Activated T-cell treated with anti-CD3 and anti-CD28 coated beads, Interleukin-2, amount 50 U/mL, for 72 hours (primary cell): ENCODE measurements around the gene AP4S1. TPM values are rescaled to one million over a fixed set of nuclear protein-coding genes. Genes with fewer than 3 reads are reported as not detected.
"Not testable (repeated sequence)": the region's sequence is repeated elsewhere in the genome, so short reads cannot be mapped to it uniquely, and the experiment has no call there.

ENCODE experiments used
- ATAC-seq, 2 donors: fragments of 150-1000 bp; cut with Tn5 transposase; replicated peaks in 1 of 2; 2 replicates each; pipeline ENCODE4 v1.10.0; 2021; ENCODE audit warnings: moderate library complexity in 2 of 2, mild to moderate bottlenecking in 1 of 2
- DNase-seq, 2 donors: peaks; one replicate each; pipeline ENCODE4 v3.0.0; 2021 to 2022; ENCODE audit warnings: mixed read lengths in 1 of 2
- H3K27ac Mint-ChIP-seq: one replicate; pipeline ENCODE4 v1.8.0; 2022; ENCODE audit warnings: mild to moderate bottlenecking, moderate library complexity, mixed read lengths
- H3K27me3 Mint-ChIP-seq: one replicate; pipeline ENCODE4 v1.8.0; 2022; ENCODE audit warnings: low read depth, mixed read lengths
- H3K36me3 Mint-ChIP-seq, 2 donors: one replicate each; pipeline ENCODE4 v1.8.0; 2022; ENCODE audit warnings: mixed read lengths in 2 of 2, mild to moderate bottlenecking in 1 of 2; ENCODE audit not compliant: insufficient read depth in 2 of 2
- H3K4me1 Mint-ChIP-seq: one replicate; pipeline ENCODE4 v1.8.0; 2022; ENCODE audit warnings: low read depth, mixed read lengths
- H3K4me3 Mint-ChIP-seq, 2 donors: one replicate each; pipeline ENCODE4 v1.8.0; 2022; ENCODE audit warnings: mild to moderate bottlenecking in 2 of 2, mixed read lengths in 2 of 2, moderate library complexity in 2 of 2
- H3K9me3 Mint-ChIP-seq, 2 donors: one replicate each; pipeline ENCODE4 v1.8.0; 2022; ENCODE audit warnings: mixed read lengths in 2 of 2
- total RNA-seq, 2 donors: library from RNA; stranded (reverse); gene quantifications; one replicate each; pipeline ENCODE4 v1.2.3, GENCODE V29; 2022

The AP4S1 gene
- total RNA-seq, 2 donors from 2014 or later: 6.3 to 8.6 TPM

GRCh38 chr14:30996892-30997659 is 28.4 kb upstream of the AP4S1 start:
- Mint-ChIP-seq H3K4me1 (peaks cover 54% of the 10 kb centered on the region), H3K9me3 (peaks cover 0 to 6% of the 10 kb centered on the region in 2 donors), H3K4me3 (no peak overlapping the region), H3K27ac (no peak overlapping the region), H3K36me3 (peaks cover 12 to 24% of the 10 kb centered on the region in 2 donors), H3K27me3 (no peaks in the 10 kb centered on the region)
- no peak for ATAC-seq
- no peak for DNase-seq

- Mint-ChIP-seq H3K9me3 (peaks cover 0 to 6% of the 10 kb centered on the region in 2 donors), H3K4me3 (no peak overlapping the region), H3K27ac (no peak overlapping the region), H3K4me1 (peaks cover 53% of the 10 kb centered on the region), H3K27me3 (no peaks in the 10 kb centered on the region), H3K36me3 (peaks cover 12 to 28% of the 10 kb centered on the region in 2 donors)
- DNase-seq: no peak
- no peak for ATAC-seq
These were observed 27.2 kb upstream of the AP4S1 start for GRCh38 chr14:30998100-30998706.

- Mint-ChIP-seq H3K27me3 (no peaks in the 10 kb centered on the region), H3K36me3 (peaks cover 12 to 28% of the 10 kb centered on the region in 2 donors), H3K4me1 (peaks cover 43% of the 10 kb centered on the region), H3K4me3 (no peak overlapping the region), H3K27ac (no peak overlapping the region), H3K9me3 (peaks cover 0 to 6% of the 10 kb centered on the region in 2 donors)
- DNase-seq (no peak), ATAC-seq (no peak)
These were observed 26.2 kb upstream of the AP4S1 start for GRCh38 chr14:30999038-30999773.

- Mint-ChIP-seq H3K27ac (no peak overlapping the region), H3K36me3 (peaks cover 14 to 31% of the 10 kb centered on the region in 2 donors), H3K4me3 (no peak overlapping the region), H3K4me1 (peaks cover 27% of the 10 kb centered on the region), H3K9me3 (peaks cover 0 to 6% of the 10 kb centered on the region in 2 donors), H3K27me3 (no peaks in the 10 kb centered on the region)
- DNase-seq (no peak), ATAC-seq (no peak)
These were observed 24.7 kb upstream of the AP4S1 start for GRCh38 chr14:31000629-31001338.

GRCh38 chr14:31001339-31001658 is 24.1 kb upstream of the AP4S1 start:
- ATAC-seq (no peak), DNase-seq (no peak)
- Mint-ChIP-seq H3K4me1 (peaks cover 22% of the 10 kb centered on the region), H3K27ac (no peak overlapping the region), H3K4me3 (no peak overlapping the region), H3K27me3 (no peaks in the 10 kb centered on the region), H3K36me3 (peaks cover 14 to 31% of the 10 kb centered on the region in 2 donors), H3K9me3 (peaks cover 0 to 6% of the 10 kb centered on the region in 2 donors)

GRCh38 chr14:31003284-31003683 is 22.2 kb upstream of the AP4S1 start:
- Mint-ChIP-seq H3K4me3 (no peak overlapping the region), H3K27ac (no peak overlapping the region), H3K9me3 (peaks cover 0 to 4% of the 10 kb centered on the region in 2 donors), H3K27me3 (no peaks in the 10 kb centered on the region), H3K4me1 (peaks cover 7% of the 10 kb centered on the region), H3K36me3 (peaks cover 11 to 28% of the 10 kb centered on the region in 2 donors)
- ATAC-seq: no peak
- no peak for DNase-seq

- H3K9me3 Mint-ChIP-seq, ATAC-seq, H3K4me3 Mint-ChIP-seq, DNase-seq, H3K4me1 Mint-ChIP-seq, H3K27ac Mint-ChIP-seq, H3K27me3 Mint-ChIP-seq: not testable (repeated sequence)
- peaks cover 9 to 23% of the 10 kb centered on the region in 2 donors for H3K36me3 Mint-ChIP-seq
These were observed 21.4 kb upstream of the AP4S1 start for GRCh38 chr14:31004007-31004406.

- ATAC-seq: no peak
- no peaks in the 10 kb centered on the region for H3K9me3 Mint-ChIP-seq
- no peak overlapping the region for H3K4me3 Mint-ChIP-seq
- H3K27ac Mint-ChIP-seq: peak overlapping the region; percentile 54
- H3K36me3 Mint-ChIP-seq: peaks cover 2 to 13% of the 10 kb centered on the region in 2 donors
- H3K4me1 Mint-ChIP-seq: peaks cover 7% of the 10 kb centered on the region
- no peak for DNase-seq
- no peaks in the 10 kb centered on the region for H3K27me3 Mint-ChIP-seq
These were observed 18.7 kb upstream of the AP4S1 start for GRCh38 chr14:31006703-31007102.

GRCh38 chr14:31009836-31010574 is 15.4 kb upstream of the AP4S1 start:
- H3K27ac Mint-ChIP-seq: no peak overlapping the region
- ATAC-seq: no peak
- H3K4me1 Mint-ChIP-seq: peaks cover 6% of the 10 kb centered on the region
- peaks cover 8 to 9% of the 10 kb centered on the region in 2 donors for H3K36me3 Mint-ChIP-seq
- no peak overlapping the region for H3K4me3 Mint-ChIP-seq
- no peaks in the 10 kb centered on the region for H3K27me3 Mint-ChIP-seq
- no peak for DNase-seq
- H3K9me3 Mint-ChIP-seq: no peaks in the 10 kb centered on the region

- no peaks in the 10 kb centered on the region for H3K27me3 Mint-ChIP-seq
- peaks cover 6% of the 10 kb centered on the region in 2 donors for H3K36me3 Mint-ChIP-seq
- ATAC-seq (no peak), DNase-seq (no peak)
- H3K27ac Mint-ChIP-seq: no peak overlapping the region
- no peaks in the 10 kb centered on the region for H3K9me3 Mint-ChIP-seq
- H3K4me3 Mint-ChIP-seq: no peak overlapping the region
- peaks cover 12% of the 10 kb centered on the region for H3K4me1 Mint-ChIP-seq
These were observed 14.5 kb upstream of the AP4S1 start for GRCh38 chr14:31010935-31011334.

- H3K4me1 Mint-ChIP-seq: peaks cover 12% of the 10 kb centered on the region
- H3K36me3 Mint-ChIP-seq: peaks cover 0 to 6% of the 10 kb centered on the region in 2 donors
- H3K27ac Mint-ChIP-seq: no peak overlapping the region
- no peaks in the 10 kb centered on the region for H3K9me3 Mint-ChIP-seq
- ATAC-seq (no peak), DNase-seq (no peak)
- H3K27me3 Mint-ChIP-seq: no peaks in the 10 kb centered on the region
- no peak overlapping the region for H3K4me3 Mint-ChIP-seq
These were observed 11.6 kb upstream of the AP4S1 start for GRCh38 chr14:31013841-31014240.

GRCh38 chr14:31018057-31018645 is 7.3 kb upstream of the AP4S1 start:
- no peaks in the 10 kb centered on the region for H3K9me3 Mint-ChIP-seq
- DNase-seq: no peak
- peaks cover 2 to 11% of the 10 kb centered on the region in 2 donors for H3K36me3 Mint-ChIP-seq
- ATAC-seq: no peak
- H3K27me3 Mint-ChIP-seq: no peaks in the 10 kb centered on the region
- no peak overlapping the region for H3K4me3 Mint-ChIP-seq
- H3K4me1 Mint-ChIP-seq: peaks cover 30% of the 10 kb centered on the region
- no peak overlapping the region for H3K27ac Mint-ChIP-seq
